ENCODE measurements around the gene KLHL2. TPM values are rescaled to one million over a fixed set of nuclear protein-coding genes. Genes with fewer than 3 reads are reported as not detected.

KLHL2 gene
- total RNA-seq, 1 donor from 2014 or later, result 16.0 TPM

- TF ChIP-seq CTCF (IDR thresholded peaks at IDR 0.05), result no peak
- Mint-ChIP-seq H3K4me1 (ENCODE audit: low read depth) (peaks cover 7% of the 10 kb centered on the region), H3K27me3 (ENCODE audit: low read depth) (no peaks in the 10 kb centered on the region), H3K9me3 (ENCODE audit: low read depth) (no peaks in the 10 kb centered on the region), H3K36me3 (ENCODE audit: low read depth) (peaks cover 11% of the 10 kb centered on the region), H3K27ac (ENCODE audit: unreplicated experiment) (no peak overlapping the region), H3K4me3 (ENCODE audit: unreplicated experiment) (no peak overlapping the region)
- no peak for DNase-seq (ENCODE audit: low spot score)
These were observed 90.3 kb downstream of the KLHL2 start for GRCh38 chr4:165297626-165298025.

- peaks cover 11% of the 10 kb centered on the region for H3K4me1 Mint-ChIP-seq (ENCODE audit: low read depth)
- H3K36me3 Mint-ChIP-seq (ENCODE audit: low read depth), result peaks cover 11% of the 10 kb centered on the region
- no peak overlapping the region for H3K27ac Mint-ChIP-seq (ENCODE audit: unreplicated experiment)
- no peaks in the 10 kb centered on the region for H3K27me3 Mint-ChIP-seq (ENCODE audit: low read depth)
- DNase-seq (ENCODE audit: low spot score), result no peak
- no peak for TF ChIP-seq CTCF (IDR thresholded peaks at IDR 0.05)
- H3K9me3 Mint-ChIP-seq (ENCODE audit: low read depth), result no peaks in the 10 kb centered on the region
- H3K4me3 Mint-ChIP-seq (ENCODE audit: unreplicated experiment), result no peak overlapping the region
These were observed 92.2 kb downstream of the KLHL2 start for GRCh38 chr4:165299399-165300060.

- Mint-ChIP-seq H3K4me1 (ENCODE audit: low read depth) (peaks cover 11% of the 10 kb centered on the region), H3K27me3 (ENCODE audit: low read depth) (no peaks in the 10 kb centered on the region), H3K9me3 (ENCODE audit: low read depth) (no peaks in the 10 kb centered on the region), H3K27ac (ENCODE audit: unreplicated experiment) (peak overlapping the region; percentile 78), H3K4me3 (ENCODE audit: unreplicated experiment) (peak overlapping the region; percentile 64), H3K36me3 (ENCODE audit: low read depth) (peaks cover 11% of the 10 kb centered on the region)
- DNase-seq (ENCODE audit: low spot score), result no peak
- no peak for TF ChIP-seq CTCF (IDR thresholded peaks at IDR 0.05)
These were observed 94.5 kb downstream of the KLHL2 start for GRCh38 chr4:165301833-165302232.

- no peak for DNase-seq (ENCODE audit: low spot score)
These were observed 95.3 kb downstream of the KLHL2 start for GRCh38 chr4:165302658-165303057.

GRCh38 chr4:165308166-165308565 lies 100.8 kb downstream of the KLHL2 start:
- H3K4me1 Mint-ChIP-seq (ENCODE audit: low read depth), result peaks cover 12% of the 10 kb centered on the region
- TF ChIP-seq CTCF (IDR thresholded peaks at IDR 0.05), result no peak
- no peak overlapping the region for H3K27ac Mint-ChIP-seq (ENCODE audit: unreplicated experiment)
- peaks cover 8% of the 10 kb centered on the region for H3K36me3 Mint-ChIP-seq (ENCODE audit: low read depth)
- H3K27me3 Mint-ChIP-seq (ENCODE audit: low read depth), result no peaks in the 10 kb centered on the region
- peaks cover 2% of the 10 kb centered on the region for H3K9me3 Mint-ChIP-seq (ENCODE audit: low read depth)
- H3K4me3 Mint-ChIP-seq (ENCODE audit: unreplicated experiment), result no peak overlapping the region
- DNase-seq (ENCODE audit: low spot score), result no peak

More at GRCh38 chr4:165302658-165303057, 95.3 kb downstream of the KLHL2 start:
- TF ChIP-seq CTCF (IDR thresholded peaks at IDR 0.05), result no peak
- Mint-ChIP-seq H3K36me3 (ENCODE audit: low read depth) (peaks cover 11% of the 10 kb centered on the region), H3K27ac (ENCODE audit: unreplicated experiment) (no peak overlapping the region), H3K27me3 (ENCODE audit: low read depth) (no peaks in the 10 kb centered on the region), H3K4me1 (ENCODE audit: low read depth) (peaks cover 11% of the 10 kb centered on the region), H3K9me3 (ENCODE audit: low read depth) (no peaks in the 10 kb centered on the region), H3K4me3 (ENCODE audit: unreplicated experiment) (no peak overlapping the region)

All from chondrocyte (in vitro differentiated cells).